ENCODE data around the gene TMEM150B. TPM values are rescaled to one million over a fixed set of nuclear protein-coding genes. Genes with fewer than 3 reads are reported as not detected.

Gene TMEM150B
- total and polyA plus RNA-seq, 9 of the 15 experiments (the other 6 are each of a cell fraction or from before 2014, with no cell fraction given) = 0.47 to 1.3 (median 0.74) TPM; not detected in 2

DNA sequence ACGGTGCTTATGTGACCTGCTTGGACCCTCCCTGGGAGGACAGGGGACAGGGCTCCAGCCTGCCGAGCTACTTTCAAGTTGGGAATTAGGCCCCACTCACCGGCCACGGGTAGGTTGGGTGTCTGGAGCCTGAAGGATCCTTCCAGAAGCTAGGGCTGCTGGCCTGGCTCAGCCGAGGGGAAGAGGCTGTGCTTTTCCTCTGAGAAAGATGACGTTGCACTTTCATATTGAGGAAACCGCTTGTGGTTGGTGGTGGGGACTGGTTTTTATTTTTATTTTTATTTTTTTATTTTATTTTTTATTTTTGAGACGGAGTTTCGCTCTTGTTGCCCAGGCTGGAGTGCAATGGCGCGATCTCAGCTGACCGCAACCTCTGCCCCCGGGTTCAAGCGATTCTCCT is at the start of gene TMEM150B (continued):
- TF ChIP-seq C11orf30 (IDR thresholded peaks at IDR 0.05; ENCODE audit: low read depth) (peak; percentile 98), KLF1 (tag; IDR thresholded peaks at IDR 0.05) (no peak), TBP (optimal IDR thresholded peaks at IDR 0.05; ENCODE audit: low read depth, low read length) (no peak), ZNF274 (IDR thresholded peaks at IDR 0.05; ENCODE audit: borderline replicate concordance, low read depth, low read length) (no peak), PCBP2 (IDR thresholded peaks at IDR 0.05; ENCODE audit: low read depth, low read length, poor library complexity, severe bottlenecking) (no peak), ELK3 (CRISPR knock-in tag; IDR thresholded peaks at IDR 0.05) (no peak), ZNF561 (CRISPR knock-in tag; conservative IDR thresholded peaks at IDR 0.05) (no peak), ZNF830 (CRISPR knock-in tag; IDR thresholded peaks at IDR 0.05) (no peak), ATF1 (CRISPR knock-in tag; IDR thresholded peaks at IDR 0.05) (no peak), ATF1 (tag; IDR thresholded peaks at IDR 0.05) (0 out of 2 replicates have a peak, but pooled peaks have one; percentile 6), SRF (CRISPR knock-in tag; IDR thresholded peaks at IDR 0.05) (no peak), NEUROD1 (IDR thresholded peaks at IDR 0.05; ENCODE audit: borderline replicate concordance, low read depth, low read length, partially characterized antibody) (no peak), ZKSCAN3 (CRISPR knock-in tag; IDR thresholded peaks at IDR 0.05) (no peak), ZNF77 (CRISPR knock-in tag; IDR thresholded peaks at IDR 0.05) (no peak), ZNF785 (CRISPR knock-in tag; IDR thresholded peaks at IDR 0.05) (no peak), ZBTB1 (CRISPR knock-in tag; IDR thresholded peaks at IDR 0.05; ENCODE audit: borderline replicate concordance, low read depth) (no peak), RUNX1 (IDR thresholded peaks at IDR 0.05; ENCODE audit: low read depth) (no peak), SAP30 (IDR thresholded peaks at IDR 0.05; ENCODE audit: borderline replicate concordance, insufficient read depth, low read depth, low read length, poor library complexity, severe bottlenecking) (no peak), ZNF780A (CRISPR knock-in tag; IDR thresholded peaks at IDR 0.05) (no peak), THRAP3 (IDR thresholded peaks at IDR 0.05; ENCODE audit: borderline replicate concordance) (0 out of 2 replicates have a peak, but pooled peaks have one; percentile 26), POLR2B (IDR thresholded peaks at IDR 0.05; ENCODE audit: low read depth, partially characterized antibody) (peak; percentile 32), ZNF146 (CRISPR knock-in tag; IDR thresholded peaks at IDR 0.05; ENCODE audit: unreplicated experiment) (no peak), CREB1 (IDR thresholded peaks at IDR 0.05) (no peak), CREB1 (CRISPR knock-in tag; IDR thresholded peaks at IDR 0.05) (no peak), RBM17 (IDR thresholded peaks at IDR 0.05; ENCODE audit: borderline replicate concordance, low read depth, low read length) (no peak), FOXJ2 (tag; IDR thresholded peaks at IDR 0.05) (no peak)
- TF ChIP-seq, protein P1, sequence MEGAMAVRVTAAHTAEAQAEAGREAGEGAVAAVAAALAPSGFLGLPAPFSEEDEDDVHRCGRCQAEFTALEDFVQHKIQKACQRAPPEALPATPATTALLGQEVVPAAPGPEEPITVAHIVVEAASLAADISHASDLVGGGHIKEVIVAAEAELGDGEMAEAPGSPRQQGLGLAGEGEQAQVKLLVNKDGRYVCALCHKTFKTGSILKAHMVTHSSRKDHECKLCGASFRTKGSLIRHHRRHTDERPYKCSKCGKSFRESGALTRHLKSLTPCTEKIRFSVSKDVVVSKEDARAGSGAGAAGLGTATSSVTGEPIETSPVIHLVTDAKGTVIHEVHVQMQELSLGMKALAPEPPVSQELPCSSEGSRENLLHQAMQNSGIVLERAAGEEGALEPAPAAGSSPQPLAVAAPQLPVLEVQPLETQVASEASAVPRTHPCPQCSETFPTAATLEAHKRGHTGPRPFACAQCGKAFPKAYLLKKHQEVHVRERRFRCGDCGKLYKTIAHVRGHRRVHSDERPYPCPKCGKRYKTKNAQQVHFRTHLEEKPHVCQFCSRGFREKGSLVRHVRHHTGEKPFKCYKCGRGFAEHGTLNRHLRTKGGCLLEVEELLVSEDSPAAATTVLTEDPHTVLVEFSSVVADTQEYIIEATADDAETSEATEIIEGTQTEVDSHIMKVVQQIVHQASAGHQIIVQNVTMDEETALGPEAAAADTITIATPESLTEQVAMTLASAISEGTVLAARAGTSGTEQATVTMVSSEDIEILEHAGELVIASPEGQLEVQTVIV (CRISPR knock-in tag; IDR thresholded peaks at IDR 0.05; ENCODE audit: borderline replicate concordance) = no peak
- TF ChIP-seq, protein P2, sequence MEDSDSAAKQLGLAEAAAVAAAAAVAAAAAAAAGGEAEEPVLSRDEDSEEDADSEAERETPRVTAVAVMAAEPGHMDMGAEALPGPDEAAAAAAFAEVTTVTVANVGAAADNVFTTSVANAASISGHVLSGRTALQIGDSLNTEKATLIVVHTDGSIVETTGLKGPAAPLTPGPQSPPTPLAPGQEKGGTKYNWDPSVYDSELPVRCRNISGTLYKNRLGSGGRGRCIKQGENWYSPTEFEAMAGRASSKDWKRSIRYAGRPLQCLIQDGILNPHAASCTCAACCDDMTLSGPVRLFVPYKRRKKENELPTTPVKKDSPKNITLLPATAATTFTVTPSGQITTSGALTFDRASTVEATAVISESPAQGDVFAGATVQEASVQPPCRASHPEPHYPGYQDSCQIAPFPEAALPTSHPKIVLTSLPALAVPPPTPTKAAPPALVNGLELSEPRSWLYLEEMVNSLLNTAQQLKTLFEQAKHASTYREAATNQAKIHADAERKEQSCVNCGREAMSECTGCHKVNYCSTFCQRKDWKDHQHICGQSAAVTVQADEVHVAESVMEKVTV (CRISPR knock-in tag; IDR thresholded peaks at IDR 0.05) = no peak

Measured in K562 (cell line).